Hematopoietic multipotent progenitor cell treated with erythropoietin and hydrocortisone succinate and interleukin-3 and kit ligand, for 8 days (in vitro differentiated cells): ENCODE results near the gene ZMYND11.
A peak's percentile ranks its signal among the peaks of the same experiment; 100 is the strongest.

Experiments
- DNase-seq: peaks from one replicate; pipeline ENCODE4 v3.0.0-alpha.2; 2015

The ZMYND11 gene

GRCh38 chr10:135132-135600, at the start of gene ZMYND11:
TSS of gene ZMYND11 (plus strand) at chr10:135455. CDS start at chr10:180013, 44,558 bp downstream.
- DNase-seq, result peak; percentile 53

- DNase-seq, result no peak
These were observed 49.2 kb upstream of the ZMYND11 start for GRCh38 chr10:86031-86430.

- peak; percentile 85 for DNase-seq
These were observed 47.8 kb upstream of the ZMYND11 start for GRCh38 chr10:87177-88080.

GRCh38 chr10:88253-88652, 47.0 kb upstream of the ZMYND11 start:
- peak; percentile 37 for DNase-seq

- DNase-seq, result no peak
These were observed 46.0 kb upstream of the ZMYND11 start for GRCh38 chr10:89248-89647.

GRCh38 chr10:90161-90560, 45.1 kb upstream of the ZMYND11 start:
- DNase-seq, result no peak

- DNase-seq, result no peak
These were observed 43.9 kb upstream of the ZMYND11 start for GRCh38 chr10:91313-91712.

GRCh38 chr10:92153-92552, 43.1 kb upstream of the ZMYND11 start:
- DNase-seq, result no peak

- DNase-seq, result no peak
These were observed 42.4 kb upstream of the ZMYND11 start for GRCh38 chr10:92846-93245.

GRCh38 chr10:94613-95012, 40.6 kb upstream of the ZMYND11 start:
- DNase-seq, result no peak

GRCh38 chr10:95356-96115, 39.7 kb upstream of the ZMYND11 start:
- DNase-seq, result no peak

GRCh38 chr10:96466-96865, 38.8 kb upstream of the ZMYND11 start:
- no peak for DNase-seq

GRCh38 chr10:104416-104815, 30.8 kb upstream of the ZMYND11 start:
- DNase-seq, result no peak

- no peak for DNase-seq
These were observed 30.2 kb upstream of the ZMYND11 start for GRCh38 chr10:104862-105565.

GRCh38 chr10:105806-106205, 29.4 kb upstream of the ZMYND11 start:
- DNase-seq, result no peak

GRCh38 chr10:106740-107139, 28.5 kb upstream of the ZMYND11 start:
- peak; percentile 56 for DNase-seq

GRCh38 chr10:112246-112645, 23.0 kb upstream of the ZMYND11 start:
- no peak for DNase-seq

- DNase-seq, result no peak
These were observed 10.4 kb upstream of the ZMYND11 start for GRCh38 chr10:124874-125273.

GRCh38 chr10:127612-128432, 7.4 kb upstream of the ZMYND11 start:
- peak; percentile 25 for DNase-seq

- DNase-seq, result peak; percentile 49
These were observed 5.4 kb upstream of the ZMYND11 start for GRCh38 chr10:129810-130209.

- DNase-seq, result no peak
These were observed 2.0 kb upstream of the ZMYND11 start for GRCh38 chr10:132946-133898.
